Dermis microvascular lymphatic vessel endothelial cell (primary cell): ENCODE data around the gene CAT. TPM values are rescaled to one million over a fixed set of nuclear protein-coding genes. Genes with fewer than 3 reads are reported as not detected.

Experiments used
- DNase-seq, 2 donors: peaks; one replicate each; pipeline versions ENCODE4 v3.0.0 to v3.0.0-alpha.2; 2010; ENCODE audit warnings: low read depth in 2 of 2
- total RNA-seq: library from RNA; depleted of rRNA; stranded (reverse); fragments of >200 nt; gene quantifications from 2 replicates; pipeline ENCODE4 v1.2.1, GENCODE V29; 2014

Gene CAT
- total RNA-seq, 1 donor from 2014 or later: 43.0 TPM

GRCh38 chr11:34459507-34460162, 20.9 kb downstream of the CAT start:
- no peak for DNase-seq

DNA sequence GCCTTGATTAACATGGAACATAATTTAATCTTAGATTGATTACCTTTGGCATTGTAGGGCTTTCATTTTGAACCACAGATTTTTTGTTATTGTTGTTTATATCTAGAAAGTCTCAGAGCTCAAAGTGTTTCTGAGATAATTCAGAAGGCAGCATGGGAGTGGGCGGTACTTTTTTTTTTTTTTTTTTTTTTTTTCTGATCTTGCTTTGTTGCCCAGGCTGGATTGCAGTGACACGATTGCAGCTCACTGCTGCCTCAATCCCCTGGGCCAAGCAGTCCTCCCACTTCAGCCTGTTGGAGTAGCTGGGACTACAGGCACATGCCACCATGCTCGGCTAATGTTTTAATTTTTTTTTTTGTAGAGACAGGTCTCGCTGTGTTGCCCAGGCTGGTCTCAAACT, 21.5 kb downstream of the CAT start:
- DNase-seq: no peak

DNA sequence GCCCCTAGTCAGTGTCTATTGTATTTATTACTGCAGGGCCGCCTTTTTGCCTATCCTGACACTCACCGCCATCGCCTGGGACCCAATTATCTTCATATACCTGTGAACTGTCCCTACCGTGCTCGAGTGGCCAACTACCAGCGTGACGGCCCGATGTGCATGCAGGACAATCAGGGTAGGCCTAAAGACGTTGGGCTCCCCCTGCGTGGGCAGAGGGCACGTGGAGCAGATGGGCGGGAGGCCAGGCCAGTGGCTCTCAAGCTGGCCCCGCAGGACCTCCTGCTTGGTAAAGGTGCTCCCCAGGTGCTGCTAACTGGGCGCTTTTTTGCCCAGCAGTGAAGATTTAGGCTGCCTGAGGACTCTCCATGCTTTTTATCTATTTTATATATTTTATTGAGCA, 22.5 kb downstream of the CAT start:
- DNase-seq: no peak

- no peak for DNase-seq
Observed at GRCh38 chr11:34464591-34465051, 25.9 kb downstream of the CAT start.

GRCh38 chr11:34466802-34467488, 28.2 kb downstream of the CAT start:
- DNase-seq: no peak

GRCh38 chr11:34468209-34468841, 29.6 kb downstream of the CAT start:
- DNase-seq: peak in 1 of 2 donors; percentile 19

GRCh38 chr11:34473603-34474169, 35.0 kb downstream of the CAT start:
- DNase-seq: no peak

DNA sequence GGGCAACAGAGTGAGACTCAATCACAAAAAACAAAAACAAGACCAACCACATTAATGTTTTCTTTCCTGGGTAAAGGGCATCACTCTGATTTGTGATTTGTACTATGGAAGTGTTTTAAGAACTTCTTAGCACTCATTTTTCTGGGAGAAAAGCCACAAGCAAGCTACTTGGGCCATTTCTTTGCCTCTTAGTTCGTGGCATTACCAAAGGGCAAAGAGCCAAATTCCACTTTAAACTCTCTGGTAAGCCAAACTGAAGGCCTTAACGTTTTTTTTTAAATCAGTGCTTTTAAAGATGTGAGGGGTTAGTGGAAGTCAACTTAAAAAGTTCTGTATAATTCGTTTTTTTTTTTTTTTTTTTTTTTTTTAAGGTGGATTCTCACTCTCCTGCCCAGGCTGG, 36.9 kb downstream of the CAT start:
- DNase-seq: no peak

- no peak for DNase-seq
Observed at GRCh38 chr11:34476849-34477248, 38.1 kb downstream of the CAT start.

DNA sequence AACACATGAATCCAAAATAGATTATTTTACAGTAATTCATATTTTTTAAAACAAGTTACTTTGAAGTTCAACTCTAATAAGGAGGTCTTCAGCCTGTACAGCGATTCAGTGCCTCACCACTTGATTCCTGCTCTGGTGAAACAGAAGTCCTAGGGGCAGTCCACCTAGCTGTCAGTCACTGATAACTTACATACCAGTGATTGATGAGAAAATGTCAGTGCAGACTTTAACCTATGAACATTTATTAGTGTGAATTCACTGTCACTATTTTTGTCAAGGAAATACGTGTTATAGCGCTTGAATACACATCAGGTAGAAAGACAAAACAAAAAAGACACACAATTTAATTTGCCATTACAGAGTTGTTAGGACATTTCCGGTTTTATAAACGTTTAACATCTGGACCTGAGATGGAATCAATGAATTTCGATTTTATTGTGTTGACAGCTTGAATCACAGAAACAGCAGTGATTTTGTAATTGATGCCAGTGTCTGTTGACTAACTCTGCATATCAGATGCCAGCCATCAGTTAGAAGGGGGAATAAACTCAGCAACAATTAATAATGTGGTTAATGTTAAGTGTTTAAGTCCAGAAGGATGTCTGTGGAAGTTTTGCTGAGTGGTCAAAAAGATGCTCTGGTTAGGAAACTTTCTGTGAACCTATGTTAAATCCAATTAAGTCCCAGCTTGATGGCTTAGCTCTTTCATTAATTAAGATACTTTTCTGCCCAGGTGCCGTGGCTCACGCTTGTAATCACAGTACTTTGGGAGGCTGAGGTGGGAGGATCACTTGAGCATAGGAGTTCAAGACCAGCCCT, 40.3 kb downstream of the CAT start:
- DNase-seq: no peak

DNA sequence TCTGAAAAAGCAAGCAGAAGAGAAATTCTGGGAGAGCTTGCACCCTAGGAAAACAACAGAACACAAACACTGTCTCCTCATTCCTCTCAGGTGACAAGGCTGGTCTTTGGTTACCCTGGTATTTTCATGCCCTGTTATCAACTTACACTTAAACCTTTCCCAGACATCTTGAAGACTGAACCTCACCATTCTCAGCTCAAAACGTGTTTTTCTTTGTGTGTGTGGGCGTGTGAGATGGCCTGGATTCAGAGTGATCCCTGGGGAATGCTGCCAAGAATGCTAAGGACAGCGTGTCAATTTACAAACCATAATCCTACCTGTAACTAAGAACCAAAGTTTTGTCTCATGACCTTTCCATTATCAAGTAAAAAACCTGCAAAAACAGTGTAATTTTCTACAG, 41.6 kb downstream of the CAT start:
- no peak for DNase-seq

DNA sequence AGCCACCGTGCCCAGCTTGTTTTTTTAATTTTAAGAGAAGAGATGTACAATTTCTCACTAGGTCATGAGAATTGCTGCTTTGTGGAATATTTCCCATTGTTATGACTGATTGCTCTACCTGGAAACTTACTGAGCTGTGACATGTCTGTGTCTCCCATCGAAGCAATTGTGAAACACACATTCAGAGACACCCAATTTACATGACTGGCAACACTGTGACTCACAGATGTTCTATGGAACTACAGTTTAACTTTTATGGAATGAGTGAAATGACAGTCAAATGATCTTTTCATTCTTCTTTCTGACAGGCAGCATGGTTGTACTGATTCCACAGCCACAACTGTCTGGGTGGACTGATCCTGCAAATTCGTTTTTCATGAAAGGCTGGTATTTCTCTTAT, 42.6 kb downstream of the CAT start:
- no peak for DNase-seq

DNA sequence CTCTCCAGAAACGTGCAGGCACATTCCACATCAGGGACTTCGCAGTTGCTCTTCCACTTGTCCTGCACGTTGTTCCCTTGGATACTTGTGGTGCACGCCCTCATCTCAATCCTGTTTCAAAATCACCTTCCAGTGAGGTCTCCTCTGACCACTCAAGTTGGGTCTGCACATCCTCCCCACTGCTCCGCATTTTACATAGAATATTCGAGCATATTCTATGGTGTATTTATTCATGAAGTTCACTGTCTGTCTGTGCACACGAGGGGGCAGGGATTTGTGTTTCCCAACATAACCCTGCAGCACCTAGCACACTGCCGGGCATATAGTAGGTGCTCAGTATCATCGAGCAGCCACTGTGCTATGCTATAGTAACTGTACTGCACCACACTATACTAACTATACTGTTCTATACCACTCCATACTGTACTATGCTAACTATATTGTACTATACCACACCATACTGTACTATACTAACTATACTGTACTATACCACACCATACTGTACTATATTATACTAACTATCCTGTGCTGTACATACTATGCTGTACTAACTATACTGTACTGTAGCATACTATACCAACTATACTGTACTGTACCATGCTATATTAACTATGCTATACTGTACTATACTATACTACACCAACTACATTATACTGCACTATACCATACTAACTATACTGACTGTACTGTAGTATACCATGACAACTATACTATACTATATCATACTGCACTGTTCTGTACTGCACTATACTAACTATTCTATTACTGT, 44.6 kb downstream of the CAT start:
- DNase-seq: no peak

- no peak for DNase-seq
Observed at GRCh38 chr11:34487430-34487829, 48.7 kb downstream of the CAT start.

DNA sequence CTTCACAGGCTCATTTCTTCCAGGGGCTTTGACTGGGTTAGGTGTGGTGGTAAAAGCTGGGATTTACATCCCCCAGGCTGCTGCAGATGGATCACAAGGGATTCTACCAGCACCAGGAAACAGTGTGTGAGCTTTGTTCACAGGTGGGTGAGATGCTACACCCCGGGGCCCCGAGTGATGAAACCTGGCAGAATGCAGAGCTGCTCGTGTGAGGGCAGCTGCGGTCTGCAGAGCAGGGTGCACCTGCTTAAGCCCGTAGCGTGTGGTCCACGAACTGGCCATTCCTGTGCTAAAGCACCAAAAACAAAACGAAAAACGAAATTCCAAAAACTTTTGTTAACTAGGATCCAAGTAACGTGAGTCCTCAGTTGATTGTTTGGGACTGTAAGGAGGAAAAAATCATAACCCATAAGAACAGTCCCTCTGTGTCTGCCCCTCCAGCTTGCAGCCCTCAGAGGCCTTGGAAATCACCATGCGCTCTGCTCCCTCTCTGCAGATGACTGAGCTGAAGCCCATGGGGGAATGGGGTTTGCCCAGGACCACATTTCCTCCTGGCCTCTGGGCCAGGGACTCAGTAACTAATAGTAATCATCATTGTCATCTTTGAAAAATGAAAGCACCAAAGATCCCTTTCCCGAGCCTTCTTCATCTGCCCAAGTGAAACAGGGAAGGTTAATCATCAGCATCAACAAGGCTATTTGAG, 50.3 kb downstream of the CAT start:
- no peak for DNase-seq

GRCh38 chr11:34490304-34490703, 51.6 kb downstream of the CAT start:
- DNase-seq: no peak

DNA sequence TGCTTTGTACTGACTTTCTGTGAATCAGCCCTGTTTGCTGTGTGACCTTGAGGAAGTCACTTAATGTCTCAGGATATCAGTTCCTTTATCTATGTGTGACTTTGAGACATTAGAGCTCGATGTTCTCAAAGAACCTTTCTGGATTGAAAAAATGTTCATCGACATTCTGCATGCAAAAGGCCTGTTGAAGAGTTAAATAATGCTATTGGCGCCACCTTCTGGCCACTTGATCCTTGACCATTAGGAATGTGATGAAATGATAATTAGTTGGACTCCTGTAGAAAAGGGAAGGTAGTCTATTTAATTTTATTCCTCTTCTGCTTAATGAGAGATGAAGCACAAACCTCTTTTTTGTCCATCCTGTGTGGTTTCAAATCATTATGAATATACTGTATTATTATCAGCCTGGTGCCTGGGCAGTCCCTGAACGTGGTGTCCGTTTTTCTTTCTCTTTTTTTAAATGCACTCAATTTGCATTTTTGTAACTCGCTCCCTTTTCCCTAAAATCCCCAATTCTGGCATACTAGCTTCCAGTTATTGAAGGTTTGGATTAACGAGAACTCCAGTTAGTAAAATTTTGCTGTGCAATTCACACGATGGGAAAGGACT, 54.2 kb downstream of the CAT start:
- DNase-seq: peak; percentile 40 to 66

DNA sequence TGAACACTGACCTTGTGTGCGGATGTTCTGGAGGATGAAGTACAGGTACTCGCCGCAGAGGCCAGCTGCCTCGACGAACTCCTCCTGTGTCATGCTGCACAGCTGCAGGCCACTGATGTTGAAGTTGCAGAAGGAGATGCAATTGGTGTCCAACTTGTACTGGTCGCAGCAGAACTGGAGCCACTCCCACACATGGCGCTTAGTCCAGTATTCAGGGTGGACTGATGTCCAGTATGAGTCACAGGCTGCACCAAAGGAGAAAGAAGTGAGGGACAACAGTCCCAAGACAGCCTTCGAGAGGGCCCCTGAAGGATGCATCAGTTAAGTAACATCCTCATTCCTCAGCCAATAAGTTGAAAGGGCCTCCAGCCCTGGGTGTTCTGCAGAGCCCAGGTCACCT, 54.7 kb downstream of the CAT start:
- no peak for DNase-seq

GRCh38 chr11:34493926-34494595, 55.3 kb downstream of the CAT start:
- DNase-seq: no peak
